Renal cortical epithelial cell (primary cell): ENCODE results near the gene SRMS. TPM values are rescaled to one million over a fixed set of nuclear protein-coding genes. Genes with fewer than 3 reads are reported as not detected.

Experiments
- DNase-seq: peaks from one replicate; pipeline ENCODE4 v3.0.0-alpha.2; 2011; ENCODE audit warnings: low read depth
- total RNA-seq: library from RNA; depleted of rRNA; stranded (reverse); fragments of >200 nt; gene quantifications from 2 replicates; pipeline ENCODE4 v1.2.3, GENCODE V29; 2014

SRMS gene
- total RNA-seq, 1 donor from 2014 or later = not detected

GRCh38 chr20:63501818-63502670 lies 45.5 kb downstream of the SRMS start:
- DNase-seq = no peak

GRCh38 chr20:63500902-63501817 lies 46.4 kb downstream of the SRMS start:
- DNase-seq = no peak

DNA sequence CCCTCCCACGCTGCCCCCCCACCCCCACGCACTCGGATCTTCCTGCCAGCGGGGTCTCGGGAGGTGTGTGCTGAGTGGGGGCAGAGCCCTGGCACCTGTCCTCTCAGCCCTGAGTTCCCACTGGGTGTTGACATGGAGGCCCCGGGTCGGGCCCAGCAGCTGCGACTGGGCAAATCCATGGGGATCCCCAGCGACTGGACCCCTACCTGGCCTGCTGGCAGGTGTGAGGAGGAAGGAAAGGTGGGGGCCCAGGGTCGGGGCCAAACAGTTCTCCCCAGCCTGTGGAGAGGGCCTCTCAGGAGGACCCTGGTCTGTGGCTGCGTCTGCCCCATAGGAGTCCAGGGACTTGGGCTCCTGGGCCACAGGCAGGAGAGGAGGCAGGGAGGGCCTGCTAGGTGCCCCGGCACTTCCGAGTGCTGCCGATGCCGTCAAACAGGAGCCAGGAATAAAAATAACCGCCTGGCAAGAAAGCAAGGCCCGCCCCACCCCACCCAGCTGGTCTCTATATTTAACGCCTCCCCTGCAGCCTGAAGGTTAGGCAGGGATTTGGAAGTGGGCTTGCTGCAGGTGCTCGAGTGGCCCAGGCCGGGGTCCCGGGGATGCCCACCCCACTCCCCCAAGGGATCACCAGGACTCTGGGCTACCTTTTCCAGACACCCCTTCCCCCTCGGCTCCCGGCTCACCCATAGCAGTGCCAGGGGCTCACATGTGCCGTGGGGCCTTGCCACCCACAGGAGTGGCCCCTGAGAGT lies 47.2 kb downstream of the SRMS start:
- no peak for DNase-seq

DNA sequence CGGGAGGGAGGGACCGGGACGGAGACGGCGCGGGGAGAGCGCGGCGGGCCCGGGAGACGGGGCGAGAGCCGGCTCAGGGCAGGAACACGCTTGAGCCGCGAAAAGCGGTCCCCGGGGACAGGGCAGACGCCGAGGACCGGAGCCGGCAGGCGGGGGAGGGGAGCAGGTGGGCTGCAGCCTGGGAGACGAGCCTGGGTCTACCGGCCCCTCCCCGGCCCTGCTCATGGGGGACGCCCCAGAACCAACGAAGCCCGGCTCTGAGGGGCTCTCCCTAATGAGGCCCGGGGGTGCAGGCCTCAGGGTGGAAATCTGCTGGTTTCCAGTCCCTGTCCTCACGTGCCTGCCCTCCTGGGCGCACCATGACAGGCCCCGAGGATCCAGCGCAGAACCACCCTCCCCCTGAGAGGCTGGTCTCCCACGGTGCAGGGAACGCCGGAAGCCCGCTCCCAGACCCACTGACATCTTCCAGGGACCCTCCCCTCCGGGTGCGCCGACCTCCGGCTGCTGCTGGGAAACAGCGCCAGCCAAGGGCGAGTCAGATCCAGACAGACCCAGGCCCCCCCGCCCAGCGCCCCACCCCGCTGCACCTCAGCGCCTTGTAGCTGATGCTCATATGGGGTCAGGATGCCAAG lies 48.1 kb downstream of the SRMS start:
- DNase-seq = no peak

DNA sequence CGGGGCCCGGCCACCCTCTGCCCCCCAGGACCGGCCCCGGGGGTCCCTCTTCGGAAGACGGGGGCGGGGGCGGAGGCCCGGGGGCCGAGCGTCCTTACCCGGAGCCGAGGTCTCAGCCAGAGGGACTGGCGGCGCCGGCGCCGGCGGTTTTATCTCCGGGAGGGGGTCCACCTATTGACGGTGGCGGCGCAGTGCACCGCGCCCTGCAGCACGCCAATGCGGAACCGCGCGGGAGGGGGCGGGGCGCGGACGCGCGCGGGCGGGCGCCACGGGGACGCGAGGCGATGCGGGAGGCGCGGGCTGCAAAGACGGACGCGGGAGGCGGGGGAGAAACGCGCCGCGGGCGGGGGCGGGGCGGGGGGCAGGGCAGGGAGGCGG lies 48.6 kb downstream of the SRMS start, which contains the start of gene EEF1A2:
TSS of gene EEF1A2 (minus strand) at position 124 of the 378 bp plus-strand sequence. CDS start 1,320 bp downstream, outside the sequence.
- no peak for DNase-seq

DNA sequence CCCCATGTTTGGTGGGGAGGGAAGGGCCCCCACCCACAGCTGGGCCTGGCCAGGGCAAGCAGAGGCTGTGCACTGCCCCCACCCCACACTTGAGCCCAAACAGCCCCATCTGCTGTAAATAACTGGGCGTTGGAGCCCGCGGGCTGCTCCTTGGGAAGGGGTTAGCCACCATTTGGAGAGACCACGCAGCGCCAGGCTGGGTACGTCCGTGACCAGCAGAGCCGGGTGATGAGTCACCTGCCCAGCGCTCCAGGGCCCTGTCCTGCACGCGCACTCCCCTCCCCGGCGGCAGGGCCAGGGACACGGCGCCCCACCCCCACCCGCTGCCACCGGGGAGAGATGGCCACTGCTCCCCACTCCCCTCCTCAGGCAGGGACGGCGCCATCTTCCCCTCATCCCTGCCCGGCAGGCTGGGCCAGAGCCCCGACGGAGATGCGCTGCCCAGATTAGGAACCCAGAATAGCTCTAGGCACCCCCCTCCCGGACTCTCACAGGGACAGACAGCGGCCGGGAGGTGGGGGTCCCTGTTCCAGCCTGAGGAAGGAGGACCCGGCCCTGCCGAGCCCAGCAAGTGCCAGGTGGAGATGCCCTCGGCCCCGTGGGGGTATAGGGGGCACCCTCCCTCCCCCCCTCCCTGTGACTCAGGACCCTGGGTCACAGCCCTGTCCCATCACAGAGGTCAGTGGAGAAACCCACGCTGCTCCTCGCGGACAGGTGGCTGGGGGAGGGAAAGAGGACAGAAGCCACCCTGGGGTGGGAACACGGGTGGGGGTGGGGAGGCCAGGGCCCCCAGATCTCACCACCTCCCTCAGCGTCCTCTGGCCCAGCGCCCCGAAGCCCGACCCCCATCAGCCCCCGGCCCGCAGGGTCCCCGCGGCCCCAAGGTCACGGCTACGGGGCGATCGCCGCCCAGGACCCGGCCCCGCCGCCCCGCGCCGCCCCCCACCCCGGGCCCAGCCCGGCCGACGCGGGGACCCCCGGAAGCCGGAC lies 49.3 kb downstream of the SRMS start:
- DNase-seq = peak; percentile 24

DNA sequence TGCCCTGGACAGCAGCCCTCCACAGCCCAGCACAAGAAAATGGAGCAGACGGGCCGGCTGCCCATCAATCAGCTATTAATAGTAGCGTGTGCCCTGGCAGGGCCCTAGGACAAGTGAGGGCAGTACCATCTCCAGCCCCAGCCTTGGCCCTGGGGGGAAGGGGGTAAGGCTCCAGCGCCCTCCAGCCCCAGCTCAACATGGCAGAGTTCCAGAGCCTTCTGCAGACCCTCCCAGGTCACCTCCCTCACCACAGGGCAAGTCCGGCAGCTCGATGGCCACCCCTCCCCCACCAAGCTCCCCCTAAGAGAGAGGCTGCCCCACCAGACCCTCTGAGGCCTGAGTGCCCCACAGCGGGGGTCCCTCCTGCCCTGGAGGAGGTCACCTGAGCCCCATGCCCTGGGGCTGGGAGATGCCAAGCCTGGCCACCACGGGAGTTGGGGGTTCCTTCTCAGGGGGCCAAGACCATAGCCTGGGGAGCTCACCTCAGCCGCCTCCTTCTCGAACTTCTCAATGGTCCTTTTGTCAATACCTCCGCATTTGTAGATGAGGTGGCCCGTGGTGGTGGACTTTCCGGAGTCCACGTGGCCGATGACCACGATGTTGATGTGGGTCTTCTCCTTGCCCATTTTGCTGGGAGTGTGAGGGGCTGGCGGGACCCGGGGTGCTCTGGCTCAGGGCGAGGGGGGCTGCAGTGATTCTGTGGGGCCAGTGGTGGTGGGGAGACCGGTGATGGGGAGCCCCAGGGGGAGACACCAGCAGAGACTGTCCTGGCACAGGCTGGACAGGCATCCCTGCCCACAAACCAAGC lies 50.2 kb downstream of the SRMS start:
- DNase-seq = no peak

DNA sequence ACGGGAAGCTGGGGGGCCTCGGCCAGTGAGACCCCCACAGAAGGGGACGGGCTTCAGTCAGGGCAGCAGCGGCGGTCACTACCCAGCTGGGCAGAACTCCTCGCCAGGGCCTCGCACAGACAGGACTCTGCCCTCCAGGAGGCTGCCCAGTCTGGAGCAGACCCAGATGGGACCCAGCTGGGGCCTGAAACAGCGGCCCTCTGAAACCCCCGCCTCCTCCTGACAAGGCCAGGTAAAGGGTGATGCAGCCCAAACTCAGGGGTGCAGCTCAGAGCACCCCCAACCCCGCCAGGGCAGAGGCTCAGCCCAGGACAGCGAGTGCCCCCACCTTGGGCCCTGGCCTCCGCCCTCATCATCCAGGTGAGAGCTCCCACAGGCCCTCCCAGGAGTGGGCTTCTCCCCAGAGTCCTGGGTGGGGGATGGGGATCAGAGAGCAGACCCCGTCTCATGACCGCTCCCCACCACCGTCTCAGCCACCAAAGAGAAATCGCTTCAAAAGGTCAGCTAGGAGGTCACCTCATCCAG lies 50.9 kb downstream of the SRMS start:
- DNase-seq = no peak

DNA sequence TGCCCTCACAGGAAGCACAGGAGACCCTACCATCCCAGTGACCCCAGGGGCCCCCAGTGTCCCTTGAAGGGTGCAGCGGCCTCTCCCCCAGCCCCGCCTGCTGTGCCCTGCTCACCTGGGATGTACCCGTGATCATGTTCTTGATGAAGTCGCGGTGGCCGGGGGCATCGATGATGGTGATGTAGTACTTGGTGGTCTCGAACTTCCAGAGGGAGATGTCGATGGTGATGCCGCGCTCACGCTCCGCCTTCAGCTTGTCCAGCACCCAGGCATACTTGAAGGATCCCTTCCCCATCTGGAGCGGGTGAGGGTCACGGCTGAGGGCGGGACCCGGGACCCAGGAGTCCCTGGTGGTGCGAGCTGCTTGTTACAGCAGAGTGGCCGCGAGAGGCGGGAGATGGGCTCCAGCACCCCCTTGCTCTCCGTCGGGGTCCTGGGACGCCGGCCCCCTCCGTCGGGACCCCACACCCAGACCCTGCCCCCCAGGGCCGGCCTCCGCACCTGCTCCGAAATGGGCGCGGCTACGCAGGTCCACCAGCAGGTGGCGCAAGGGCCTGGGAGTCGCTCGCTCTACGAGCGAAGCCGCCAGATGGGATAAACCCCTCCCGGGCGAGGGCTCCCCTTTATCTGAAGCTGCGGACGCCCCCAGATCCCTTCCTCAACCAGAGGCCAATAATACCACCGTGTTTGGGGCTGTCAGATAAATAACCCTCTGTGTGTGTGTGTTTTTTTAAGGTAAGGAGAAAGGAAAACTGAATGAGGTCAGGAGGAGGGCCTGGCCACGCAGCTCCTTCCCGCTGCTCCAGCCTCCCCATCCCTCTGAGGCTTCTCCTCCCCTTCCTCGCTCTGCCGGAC lies 51.6 kb downstream of the SRMS start:
- no peak for DNase-seq

DNA sequence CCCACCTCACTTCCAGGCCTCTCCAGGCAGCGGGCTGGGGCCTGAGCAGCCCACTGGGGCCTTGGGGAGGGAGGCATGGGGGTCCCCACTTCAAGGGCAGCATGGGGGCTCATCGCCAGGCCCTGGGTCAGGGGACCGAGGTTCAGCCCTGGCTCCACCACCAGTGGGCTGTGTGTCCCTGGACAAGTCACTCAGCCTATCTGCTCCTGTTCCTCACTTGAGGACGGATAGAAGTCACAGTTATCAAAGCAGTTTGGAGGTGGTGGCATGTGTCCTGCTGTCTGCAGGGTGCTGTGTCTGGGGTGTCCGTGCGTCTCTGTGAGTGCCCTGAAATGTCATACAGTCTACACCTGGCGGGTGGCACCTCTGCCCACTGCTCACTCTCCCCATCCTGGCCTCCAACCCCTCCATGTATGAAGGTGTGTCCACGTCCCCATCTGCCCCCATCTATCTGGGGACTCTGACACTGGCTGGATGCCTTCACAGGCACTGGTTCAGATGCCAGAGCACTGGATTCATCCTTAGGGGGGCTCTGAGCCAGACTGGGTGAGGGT lies 52.3 kb downstream of the SRMS start:
- no peak for DNase-seq

GRCh38 chr20:63494420-63495166 lies 53.0 kb downstream of the SRMS start:
- DNase-seq = no peak

DNA sequence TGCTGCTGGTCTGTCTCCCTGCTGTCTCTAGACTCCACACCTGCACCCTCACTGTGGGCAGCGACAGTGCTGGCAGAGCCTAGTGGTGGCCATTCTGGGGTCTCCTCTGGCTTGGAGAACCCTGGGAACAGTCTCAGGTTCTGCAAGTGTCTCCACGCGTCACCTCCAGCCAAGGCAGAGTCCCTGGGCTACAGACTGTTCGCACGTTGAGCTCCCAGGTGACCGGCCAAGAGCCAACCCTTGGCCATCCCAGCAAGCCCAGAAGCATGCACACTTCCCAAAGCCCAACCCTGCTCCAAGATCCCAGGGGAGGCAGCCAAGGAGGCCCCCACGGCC lies 53.5 kb downstream of the SRMS start:
- DNase-seq = no peak

GRCh38 chr20:63493563-63494020 lies 54.0 kb downstream of the SRMS start:
- DNase-seq = no peak

GRCh38 chr20:63492982-63493381 lies 54.6 kb downstream of the SRMS start:
- DNase-seq = no peak

- DNase-seq = no peak
Measured at GRCh38 chr20:63492518-63492917, 55.0 kb downstream of the SRMS start.

DNA sequence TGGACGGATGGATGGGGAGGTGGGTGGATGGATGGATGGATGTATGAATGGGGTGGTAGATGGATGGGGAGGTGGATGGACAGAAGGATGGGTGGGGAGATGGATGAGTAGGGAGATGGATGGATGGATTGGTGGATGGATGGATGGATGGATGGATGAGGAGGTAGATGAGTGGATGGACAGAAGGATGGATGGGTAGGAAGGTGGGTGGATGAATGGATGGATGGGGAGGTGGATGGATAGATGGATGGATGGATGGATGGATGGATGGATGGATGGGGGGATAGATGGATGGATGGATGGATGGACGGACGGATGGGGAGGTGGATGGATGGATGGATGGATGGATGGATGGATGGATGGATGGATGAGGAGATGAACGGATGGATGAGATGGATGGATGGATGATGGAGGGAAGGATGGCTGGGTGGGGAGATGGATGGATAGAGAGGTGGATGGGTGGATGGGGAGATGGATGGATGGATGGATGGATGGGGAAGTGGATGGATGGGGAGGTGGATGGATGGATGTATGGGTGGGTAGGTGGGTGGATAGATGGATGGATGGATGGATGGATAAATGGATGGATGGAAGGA lies 55.8 kb downstream of the SRMS start:
- DNase-seq = no peak

GRCh38 chr20:63491078-63491477 lies 56.5 kb downstream of the SRMS start:
- no peak for DNase-seq
